A673 (cell line): ENCODE measurements around the gene SDCCAG8.

Experiments
- CTCF ChIP-seq: fragments of 300-800, 200-600 bp; sonication (generic); conservative IDR thresholded peaks from 2 replicates; pipeline ENCODE4 v1.5.1; 2017; ENCODE audit warnings: low read depth, mild to moderate bottlenecking, antibody characterized with exemption, low read length, moderate library complexity, mixed read lengths
- EZH2 ChIP-seq: fragments of 200-600 bp; sonication (generic); IDR thresholded peaks from 2 replicates; pipeline ENCODE4 v1.6.1; 2017; ENCODE audit warnings: borderline replicate concordance, low read depth, mild to moderate bottlenecking, mixed read lengths, antibody characterized with exemption, low read length; ENCODE audit not compliant: poor library complexity, severe bottlenecking

DNA sequence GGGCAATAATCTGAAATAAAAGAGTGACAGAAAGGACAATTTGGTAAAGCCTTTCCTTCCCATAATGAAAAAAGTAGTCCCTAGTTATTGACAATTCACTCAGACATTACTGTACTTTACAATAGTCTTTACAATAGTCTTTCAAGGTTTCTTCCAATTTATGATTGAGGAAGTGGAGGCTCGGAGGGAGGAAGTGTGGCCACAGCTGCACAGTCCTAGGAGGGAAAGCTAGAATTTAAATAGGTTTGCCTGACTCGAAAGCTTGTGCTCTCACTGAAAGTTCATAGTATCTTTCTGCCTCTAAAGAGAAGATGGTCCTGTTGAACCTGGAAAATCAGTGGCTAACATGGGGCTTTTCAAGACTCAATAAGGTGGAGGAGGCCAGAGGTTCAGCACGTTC is 203.2 kb downstream of the SDCCAG8 start:
- TF ChIP-seq CTCF = no peak
- no peak for TF ChIP-seq EZH2
